SK-N-SH treated with all-trans-retinoic acid at 6 μM for 48 hours (cell line): ENCODE measurements around the gene ARHGEF10L.

Source experiments
- ATAC-seq: fragments of 200-7000 bp; cut with Tn5 transposase; 3 replicates; pipeline ENCODE4 v1.9.1; 2020; ENCODE audit warnings: mild to moderate bottlenecking, moderate library complexity
- ARNTL ChIP-seq: fragments of 450-650 bp; formaldehyde crosslinking; IDR thresholded peaks from 2 replicates; pipeline ENCODE4 v1.5.0; 2020; ENCODE audit warnings: low read depth, mild to moderate bottlenecking, moderate library complexity, borderline replicate concordance
- BACH2 ChIP-seq: fragments of 250-450 bp; sonication (Bioruptor Pico); IDR thresholded peaks from 2 replicates; pipeline ENCODE4 v1.9.0; 2021; ENCODE audit warnings: mild to moderate bottlenecking, borderline replicate concordance
- CSDC2 ChIP-seq: fragments of 250-450 bp; sonication (Bioruptor Pico); IDR thresholded peaks from 2 replicates; pipeline ENCODE4 v1.5.0; 2020; ENCODE audit warnings: mild to moderate bottlenecking, moderate library complexity
- GLIS3 ChIP-seq: fragments of 250-450 bp; sonication (Bioruptor Pico); IDR thresholded peaks from 2 replicates; pipeline ENCODE4 v1.5.0; 2020; ENCODE audit warnings: mild to moderate bottlenecking, moderate library complexity
- ISL1 ChIP-seq: fragments of 250-450 bp; sonication (Bioruptor Pico); IDR thresholded peaks from 2 replicates; pipeline ENCODE4 v2.1.2; 2022; ENCODE audit warnings: mild to moderate bottlenecking, moderate library complexity
- OSR1 ChIP-seq: fragments of 250-450 bp; sonication (Bioruptor Pico); IDR thresholded peaks from 2 replicates; pipeline ENCODE4 v1.8.0; 2022; ENCODE audit warnings: moderate library complexity, mild to moderate bottlenecking, inconsistent platforms
- PPARA ChIP-seq: fragments of 250-450 bp; sonication (Bioruptor Pico); IDR thresholded peaks from 2 replicates; pipeline ENCODE4 v1.5.0; 2020; ENCODE audit warnings: mild to moderate bottlenecking, borderline replicate concordance
- RARB ChIP-seq: fragments of 250-450 bp; sonication (Bioruptor Pico); IDR thresholded peaks from 2 replicates; pipeline ENCODE4 v1.8.0; 2021; ENCODE audit warnings: mild to moderate bottlenecking, moderate library complexity
- TOX ChIP-seq: fragments of 250-450 bp; sonication (Bioruptor Pico); IDR thresholded peaks from 2 replicates; pipeline ENCODE4 v1.8.0; 2021; ENCODE audit warnings: mild to moderate bottlenecking, moderate library complexity, borderline replicate concordance
- ZC3H10 ChIP-seq: fragments of 250-450 bp; sonication (Bioruptor Pico); IDR thresholded peaks from 2 replicates; pipeline ENCODE4 v1.5.1; 2021; ENCODE audit warnings: mild to moderate bottlenecking, moderate library complexity
- ZFP3 ChIP-seq: fragments of 250-450 bp; sonication (Bioruptor Pico); IDR thresholded peaks from 2 replicates; pipeline ENCODE4 v1.5.0; 2020; ENCODE audit warnings: mild to moderate bottlenecking, moderate library complexity
- ZFP30 ChIP-seq: fragments of 450-650 bp; formaldehyde crosslinking; IDR thresholded peaks from 2 replicates; pipeline ENCODE4 v1.5.0; 2022; ENCODE audit warnings: mild to moderate bottlenecking, moderate library complexity
- ZNF70 ChIP-seq: fragments of 450-650 bp; formaldehyde crosslinking; IDR thresholded peaks from 2 replicates; pipeline ENCODE4 v1.5.0; 2020; ENCODE audit warnings: mild to moderate bottlenecking, moderate library complexity
- ZNF8 ChIP-seq: fragments of 450-650 bp; formaldehyde crosslinking; IDR thresholded peaks from 2 replicates; pipeline ENCODE4 v1.5.0; 2020; ENCODE audit warnings: mild to moderate bottlenecking, moderate library complexity
- TF ChIP-seq, protein P1 (sequence below): fragments of 250-450 bp; sonication (Bioruptor Pico); IDR thresholded peaks from 2 replicates; pipeline ENCODE4 v1.5.1; 2020; ENCODE audit warnings: low read depth, mild to moderate bottlenecking, moderate library complexity
- TF ChIP-seq, protein P2 (sequence below): fragments of 250-450 bp; sonication (Bioruptor Pico); IDR thresholded peaks from 2 replicates; pipeline ENCODE4 v1.5.1; 2021; ENCODE audit warnings: mild to moderate bottlenecking, moderate library complexity
- TF ChIP-seq, protein P3 (sequence below): fragments of 250-450 bp; sonication (Bioruptor Pico); IDR thresholded peaks from 2 replicates; pipeline ENCODE4 v1.5.0; 2020; ENCODE audit warnings: mild to moderate bottlenecking, moderate library complexity
- TF ChIP-seq, protein P4 (sequence below): fragments of 250-450 bp; sonication (Bioruptor Pico); IDR thresholded peaks from 2 replicates; pipeline ENCODE4 v1.8.0; 2021; ENCODE audit warnings: low read depth, mild to moderate bottlenecking, moderate library complexity, borderline replicate concordance
- TF ChIP-seq, protein P5 (sequence below): fragments of 250-450 bp; sonication (Bioruptor Pico); IDR thresholded peaks from 2 replicates; pipeline ENCODE4 v1.8.0; 2020; ENCODE audit warnings: mild to moderate bottlenecking, moderate library complexity, borderline replicate concordance

Gene ARHGEF10L

DNA sequence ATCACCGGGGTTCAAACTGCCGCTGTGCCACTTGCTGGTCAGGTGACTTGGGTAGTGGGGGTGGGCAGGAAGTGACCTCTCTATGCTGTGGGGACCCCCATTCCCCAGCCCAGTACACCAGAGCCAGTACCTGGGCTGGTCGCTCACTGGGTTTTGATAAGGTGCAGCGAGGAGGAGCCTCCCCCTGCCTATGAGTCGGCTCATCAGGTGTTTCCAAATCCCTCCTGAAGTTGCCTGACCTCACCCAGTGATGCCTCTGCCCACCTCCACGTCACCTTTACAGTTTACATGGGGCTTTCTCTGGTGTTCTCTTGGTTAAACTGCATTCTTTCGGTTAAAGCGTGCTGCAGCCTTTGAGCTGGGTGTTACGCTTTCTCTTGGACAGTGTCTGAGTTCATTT lies 58.2 kb downstream of the ARHGEF10L start:
- no peak for ATAC-seq
- TF ChIP-seq ISL1 (CRISPR knock-in tag) = no peak
- TF ChIP-seq CSDC2 (CRISPR knock-in tag) = no peak
- no peak for TF ChIP-seq ZNF70 (CRISPR knock-in tag)
- TF ChIP-seq, all 23 proteins: peak for 0

DNA sequence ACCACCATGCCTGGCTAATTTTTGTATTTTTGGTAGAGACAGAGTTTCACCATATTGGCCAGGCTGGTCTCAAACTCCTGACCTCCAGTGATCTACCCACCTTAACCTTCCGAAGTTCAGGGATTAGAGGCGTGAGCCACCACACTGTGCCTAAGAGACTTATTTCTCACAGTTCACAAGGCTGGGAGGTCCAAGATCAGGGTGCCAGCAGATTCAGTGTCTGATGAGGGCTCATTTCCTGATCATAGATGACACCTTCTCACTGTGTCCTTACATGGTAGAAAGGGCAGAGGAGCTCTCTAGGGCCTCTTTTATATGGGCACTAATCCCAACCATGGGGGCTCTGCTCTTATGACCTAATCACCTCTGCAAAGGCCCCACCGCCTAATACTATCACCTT lies 58.8 kb downstream of the ARHGEF10L start:
- TF ChIP-seq RARB (no peak), BACH2 (CRISPR knock-in tag) (no peak)
- TF ChIP-seq, protein P1, sequence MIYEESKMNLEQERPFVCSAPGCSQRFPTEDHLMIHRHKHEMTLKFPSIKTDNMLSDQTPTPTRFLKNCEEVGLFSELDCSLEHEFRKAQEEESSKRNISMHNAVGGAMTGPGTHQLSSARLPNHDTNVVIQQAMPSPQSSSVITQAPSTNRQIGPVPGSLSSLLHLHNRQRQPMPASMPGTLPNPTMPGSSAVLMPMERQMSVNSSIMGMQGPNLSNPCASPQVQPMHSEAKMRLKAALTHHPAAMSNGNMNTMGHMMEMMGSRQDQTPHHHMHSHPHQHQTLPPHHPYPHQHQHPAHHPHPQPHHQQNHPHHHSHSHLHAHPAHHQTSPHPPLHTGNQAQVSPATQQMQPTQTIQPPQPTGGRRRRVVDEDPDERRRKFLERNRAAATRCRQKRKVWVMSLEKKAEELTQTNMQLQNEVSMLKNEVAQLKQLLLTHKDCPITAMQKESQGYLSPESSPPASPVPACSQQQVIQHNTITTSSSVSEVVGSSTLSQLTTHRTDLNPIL (CRISPR knock-in tag) = no peak
- no peak for ATAC-seq

DNA sequence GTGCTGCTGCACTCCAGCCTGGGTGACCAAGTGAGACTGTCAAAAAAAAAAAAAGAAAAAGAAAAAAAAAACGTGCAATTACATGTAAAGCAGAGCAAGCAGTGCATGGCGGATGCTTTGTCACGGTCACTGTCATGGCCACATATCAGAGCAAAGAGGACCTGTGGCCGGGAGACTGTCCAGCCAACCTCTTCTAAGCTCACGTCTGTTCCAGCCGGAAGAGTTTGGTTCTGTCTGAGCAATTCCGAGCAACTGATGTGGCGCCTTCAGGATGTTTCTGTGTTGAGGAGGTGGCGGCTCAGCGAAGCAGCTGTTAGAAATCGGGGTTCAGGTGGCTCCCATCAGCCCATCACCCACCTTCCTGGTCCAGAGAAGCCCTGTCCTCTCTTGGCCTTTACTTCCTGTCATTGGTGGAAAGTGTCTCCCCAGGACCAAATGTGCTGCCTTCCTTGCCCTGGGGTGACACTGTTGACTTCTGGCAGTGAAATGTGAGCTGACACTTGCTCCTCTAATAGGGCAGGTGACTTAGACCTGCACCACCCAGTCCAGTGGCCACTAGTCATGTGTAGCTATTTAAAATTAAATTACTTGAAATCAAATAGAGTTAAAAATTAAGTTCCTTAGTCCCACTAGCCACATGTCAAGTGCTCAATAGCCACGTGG lies 59.9 kb downstream of the ARHGEF10L start:
- TF ChIP-seq ARNTL (CRISPR knock-in tag) = no peak
- TF ChIP-seq ZNF70 (CRISPR knock-in tag) = no peak
- TF ChIP-seq CSDC2 (CRISPR knock-in tag) = no peak
- TF ChIP-seq ZC3H10 (CRISPR knock-in tag) = no peak
- TF ChIP-seq, protein P2, sequence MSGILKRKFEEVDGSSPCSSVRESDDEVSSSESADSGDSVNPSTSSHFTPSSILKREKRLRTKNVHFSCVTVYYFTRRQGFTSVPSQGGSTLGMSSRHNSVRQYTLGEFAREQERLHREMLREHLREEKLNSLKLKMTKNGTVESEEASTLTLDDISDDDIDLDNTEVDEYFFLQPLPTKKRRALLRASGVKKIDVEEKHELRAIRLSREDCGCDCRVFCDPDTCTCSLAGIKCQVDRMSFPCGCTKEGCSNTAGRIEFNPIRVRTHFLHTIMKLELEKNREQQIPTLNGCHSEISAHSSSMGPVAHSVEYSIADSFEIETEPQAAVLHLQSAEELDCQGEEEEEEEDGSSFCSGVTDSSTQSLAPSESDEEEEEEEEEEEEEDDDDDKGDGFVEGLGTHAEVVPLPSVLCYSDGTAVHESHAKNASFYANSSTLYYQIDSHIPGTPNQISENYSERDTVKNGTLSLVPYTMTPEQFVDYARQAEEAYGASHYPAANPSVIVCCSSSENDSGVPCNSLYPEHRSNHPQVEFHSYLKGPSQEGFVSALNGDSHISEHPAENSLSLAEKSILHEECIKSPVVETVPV (CRISPR knock-in tag) = no peak
- TF ChIP-seq PPARA = no peak
- no peak for TF ChIP-seq BACH2 (CRISPR knock-in tag)
- TF ChIP-seq OSR1 = no peak
- TF ChIP-seq, protein P3, sequence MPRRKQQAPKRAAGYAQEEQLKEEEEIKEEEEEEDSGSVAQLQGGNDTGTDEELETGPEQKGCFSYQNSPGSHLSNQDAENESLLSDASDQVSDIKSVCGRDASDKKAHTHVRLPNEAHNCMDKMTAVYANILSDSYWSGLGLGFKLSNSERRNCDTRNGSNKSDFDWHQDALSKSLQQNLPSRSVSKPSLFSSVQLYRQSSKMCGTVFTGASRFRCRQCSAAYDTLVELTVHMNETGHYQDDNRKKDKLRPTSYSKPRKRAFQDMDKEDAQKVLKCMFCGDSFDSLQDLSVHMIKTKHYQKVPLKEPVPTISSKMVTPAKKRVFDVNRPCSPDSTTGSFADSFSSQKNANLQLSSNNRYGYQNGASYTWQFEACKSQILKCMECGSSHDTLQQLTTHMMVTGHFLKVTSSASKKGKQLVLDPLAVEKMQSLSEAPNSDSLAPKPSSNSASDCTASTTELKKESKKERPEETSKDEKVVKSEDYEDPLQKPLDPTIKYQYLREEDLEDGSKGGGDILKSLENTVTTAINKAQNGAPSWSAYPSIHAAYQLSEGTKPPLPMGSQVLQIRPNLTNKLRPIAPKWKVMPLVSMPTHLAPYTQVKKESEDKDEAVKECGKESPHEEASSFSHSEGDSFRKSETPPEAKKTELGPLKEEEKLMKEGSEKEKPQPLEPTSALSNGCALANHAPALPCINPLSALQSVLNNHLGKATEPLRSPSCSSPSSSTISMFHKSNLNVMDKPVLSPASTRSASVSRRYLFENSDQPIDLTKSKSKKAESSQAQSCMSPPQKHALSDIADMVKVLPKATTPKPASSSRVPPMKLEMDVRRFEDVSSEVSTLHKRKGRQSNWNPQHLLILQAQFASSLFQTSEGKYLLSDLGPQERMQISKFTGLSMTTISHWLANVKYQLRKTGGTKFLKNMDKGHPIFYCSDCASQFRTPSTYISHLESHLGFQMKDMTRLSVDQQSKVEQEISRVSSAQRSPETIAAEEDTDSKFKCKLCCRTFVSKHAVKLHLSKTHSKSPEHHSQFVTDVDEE (CRISPR knock-in tag) = no peak
- TF ChIP-seq, protein P4, sequence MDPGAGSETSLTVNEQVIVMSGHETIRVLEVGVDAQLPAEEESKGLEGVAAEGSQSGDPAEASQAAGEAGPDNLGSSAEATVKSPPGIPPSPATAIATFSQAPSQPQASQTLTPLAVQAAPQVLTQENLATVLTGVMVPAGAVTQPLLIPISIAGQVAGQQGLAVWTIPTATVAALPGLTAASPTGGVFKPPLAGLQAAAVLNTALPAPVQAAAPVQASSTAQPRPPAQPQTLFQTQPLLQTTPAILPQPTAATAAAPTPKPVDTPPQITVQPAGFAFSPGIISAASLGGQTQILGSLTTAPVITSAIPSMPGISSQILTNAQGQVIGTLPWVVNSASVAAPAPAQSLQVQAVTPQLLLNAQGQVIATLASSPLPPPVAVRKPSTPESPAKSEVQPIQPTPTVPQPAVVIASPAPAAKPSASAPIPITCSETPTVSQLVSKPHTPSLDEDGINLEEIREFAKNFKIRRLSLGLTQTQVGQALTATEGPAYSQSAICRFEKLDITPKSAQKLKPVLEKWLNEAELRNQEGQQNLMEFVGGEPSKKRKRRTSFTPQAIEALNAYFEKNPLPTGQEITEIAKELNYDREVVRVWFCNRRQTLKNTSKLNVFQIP (CRISPR knock-in tag) = no peak
- no peak for TF ChIP-seq ZFP30
- TF ChIP-seq ZFP3 (CRISPR knock-in tag) = no peak
- no peak for TF ChIP-seq GLIS3 (CRISPR knock-in tag)
- no peak for TF ChIP-seq RARB
- no peak for TF ChIP-seq ISL1 (CRISPR knock-in tag)
- no peak for TF ChIP-seq ZNF8 (CRISPR knock-in tag)
- no peak for TF ChIP-seq TOX (CRISPR knock-in tag)
- TF ChIP-seq, protein P5, sequence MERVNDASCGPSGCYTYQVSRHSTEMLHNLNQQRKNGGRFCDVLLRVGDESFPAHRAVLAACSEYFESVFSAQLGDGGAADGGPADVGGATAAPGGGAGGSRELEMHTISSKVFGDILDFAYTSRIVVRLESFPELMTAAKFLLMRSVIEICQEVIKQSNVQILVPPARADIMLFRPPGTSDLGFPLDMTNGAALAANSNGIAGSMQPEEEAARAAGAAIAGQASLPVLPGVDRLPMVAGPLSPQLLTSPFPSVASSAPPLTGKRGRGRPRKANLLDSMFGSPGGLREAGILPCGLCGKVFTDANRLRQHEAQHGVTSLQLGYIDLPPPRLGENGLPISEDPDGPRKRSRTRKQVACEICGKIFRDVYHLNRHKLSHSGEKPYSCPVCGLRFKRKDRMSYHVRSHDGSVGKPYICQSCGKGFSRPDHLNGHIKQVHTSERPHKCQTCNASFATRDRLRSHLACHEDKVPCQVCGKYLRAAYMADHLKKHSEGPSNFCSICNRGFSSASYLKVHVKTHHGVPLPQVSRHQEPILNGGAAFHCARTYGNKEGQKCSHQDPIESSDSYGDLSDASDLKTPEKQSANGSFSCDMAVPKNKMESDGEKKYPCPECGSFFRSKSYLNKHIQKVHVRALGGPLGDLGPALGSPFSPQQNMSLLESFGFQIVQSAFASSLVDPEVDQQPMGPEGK (CRISPR knock-in tag) = no peak
- no peak for ATAC-seq

DNA sequence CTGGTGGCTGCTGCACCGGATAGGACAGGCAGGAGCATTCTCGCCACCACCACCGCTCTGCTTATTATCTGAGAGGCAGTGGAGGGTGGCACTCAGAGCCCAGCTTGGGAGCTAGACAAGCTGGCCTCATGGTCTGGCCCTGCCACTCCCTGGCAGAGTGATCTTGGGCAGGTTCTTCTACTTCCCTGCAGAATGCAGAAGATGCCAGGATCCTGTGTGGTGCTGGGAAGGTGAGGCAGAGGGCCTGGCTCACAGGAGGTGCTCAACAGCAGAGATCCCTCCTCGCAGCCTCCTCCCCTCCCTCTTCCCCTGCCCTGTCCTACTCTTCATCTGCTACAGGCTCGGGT lies 60.4 kb downstream of the ARHGEF10L start:
- no peak for TF ChIP-seq RARB
- TF ChIP-seq, protein P2 (CRISPR knock-in tag) = no peak
- TF ChIP-seq CSDC2 (CRISPR knock-in tag) = no peak
- no peak for TF ChIP-seq ZFP30
- TF ChIP-seq, protein P1 (CRISPR knock-in tag) = no peak
- TF ChIP-seq, protein P3 (CRISPR knock-in tag) = no peak
- no peak for TF ChIP-seq ISL1 (CRISPR knock-in tag)
- TF ChIP-seq TOX (CRISPR knock-in tag) = no peak
- no peak for TF ChIP-seq ZC3H10 (CRISPR knock-in tag)
- ATAC-seq = no peak
